AG04449 (cell line): ENCODE data around the gene KCNG3.

Experiments
- CTCF ChIA-PET: fragments of 350-600 bp; formaldehyde crosslinking; extraction: SDS; loops from one replicate; lab custom pipeline; 2021; ENCODE audit warnings: antibody characterized with exemption; lab: Yijun Ruan, JAX
- POLR2A ChIA-PET: fragments of 400-600, 350-600 bp; formaldehyde crosslinking; extraction: SDS; loops from one replicate; lab custom pipeline; 2020; ENCODE audit warnings: antibody characterized with exemption, inconsistent platforms; lab: Yijun Ruan, JAX
- DNase-seq: peaks from one replicate; pipeline ENCODE4 v3.0.0-alpha.2; 2010; ENCODE audit warnings: low read depth, low spot score
- H3K4me3 ChIP-seq: 2 replicates; pipeline ENCODE4 v1.5.1; 2011; ENCODE audit warnings: low read depth, mild to moderate bottlenecking, control low read depth, low read length
- CTCF ChIP-seq: IDR thresholded peaks from one replicate; pipeline ENCODE4 v1.5.1; 2011; ENCODE audit warnings: mild to moderate bottlenecking, moderate library complexity, low read length, control low read depth, inconsistent platforms; ENCODE audit not compliant: insufficient read depth; ENCODE audit errors: missing control alignments

KCNG3 gene

GRCh38 chr2:42493468-42494354 lies at the start of gene KCNG3:
KCNG3 (minus strand) TSS chr2:42493982; CDS start chr2:42493501, 481 bp downstream.
- TF ChIP-seq CTCF, result no peak
- ChIA-PET POLR2A (no interaction called here), CTCF (interaction anchor here (0.8 to 7.5 kb wide), 8 partner anchors 10 to 171 kb away, joined by 3 to 71 read pairs (median 3); no protein-coding TSS in a partner anchor)
- DNase-seq, result no peak
- H3K4me3 ChIP-seq, result peak within 1 kb of the TSS; percentile 50

DNA sequence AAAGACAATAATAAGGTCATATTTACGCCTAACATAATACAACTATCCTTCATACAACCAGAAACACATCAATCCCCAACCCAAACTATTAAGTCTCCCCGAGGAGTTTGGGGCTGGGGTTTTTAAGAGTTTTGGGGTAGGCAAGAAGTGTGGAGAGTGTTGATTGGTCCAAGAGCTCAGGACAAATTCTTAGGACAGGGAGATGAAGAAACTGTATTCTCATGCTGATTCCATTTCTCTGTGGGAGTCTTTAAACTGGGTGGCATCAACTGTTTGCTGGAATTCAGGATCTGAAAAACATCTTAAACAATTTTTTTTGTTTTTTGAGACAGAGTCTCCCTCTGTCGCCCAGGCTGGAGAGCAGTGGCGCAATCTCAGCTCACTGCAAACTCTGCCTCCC lies 49.1 kb upstream of the KCNG3 start:
- POLR2A ChIA-PET, result no interaction called here

GRCh38 chr2:42537493-42537892 lies 43.7 kb upstream of the KCNG3 start:
- DNase-seq, result no peak
- no peak for TF ChIP-seq CTCF
- H3K4me3 ChIP-seq, result no peak overlapping the region
- POLR2A ChIA-PET, result no interaction called here
- CTCF ChIA-PET, result interaction anchor here (0.6 to 1.6 kb wide), 4 partner anchors 9 to 275 kb away, joined by 3 to 4 read pairs (median 4); no protein-coding TSS in a partner anchor

More for the DNA sequence above, 49.1 kb upstream of the KCNG3 start:
- TF ChIP-seq CTCF, result no peak
- no peak overlapping the region for H3K4me3 ChIP-seq
- DNase-seq, result no peak
- CTCF ChIA-PET, result no interaction called here

- H3K4me3 ChIP-seq, result no peak overlapping the region
- ChIA-PET POLR2A (no interaction called here), CTCF (no interaction called here)
- TF ChIP-seq CTCF, result no peak
- DNase-seq, result no peak
These were observed 38.6 kb upstream of the KCNG3 start for GRCh38 chr2:42532397-42532796.

DNA sequence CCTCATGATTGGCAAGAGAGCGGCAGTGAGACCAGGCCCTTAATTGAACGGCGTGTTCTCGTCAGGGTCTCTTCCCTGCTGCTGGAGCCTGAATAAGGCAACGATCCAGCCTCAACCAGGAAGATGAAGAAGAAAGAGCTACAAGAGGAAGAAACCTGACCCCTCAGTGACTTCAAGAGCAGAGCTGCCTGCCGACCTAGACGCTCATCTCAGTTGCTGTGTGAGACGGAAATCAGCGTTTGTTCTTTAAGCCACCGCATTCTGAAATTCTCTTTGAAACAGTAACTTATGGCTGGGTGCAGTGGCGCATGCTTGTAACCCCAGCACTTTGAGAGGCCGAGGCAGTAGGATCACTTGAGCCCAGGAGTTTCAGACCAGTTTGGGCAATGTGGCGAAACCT lies 29.6 kb upstream of the KCNG3 start:
- ChIA-PET POLR2A (no interaction called here), CTCF (interaction anchor here (1.3 to 1.7 kb wide), 2 partner anchors 10 to 11 kb away, joined by 3 to 4 read pairs; no protein-coding TSS in a partner anchor)
- no peak for TF ChIP-seq CTCF
- DNase-seq, result no peak
- no peak overlapping the region for H3K4me3 ChIP-seq

GRCh38 chr2:42522035-42522434 lies 28.3 kb upstream of the KCNG3 start:
- ChIA-PET POLR2A (no interaction called here), CTCF (interaction anchor here (0.6 to 1.7 kb wide), 2 partner anchors 8 to 306 kb away, joined by 3 to 4 read pairs; no protein-coding TSS in a partner anchor)
- TF ChIP-seq CTCF, result no peak

More at GRCh38 chr2:42522035-42522434, 28.3 kb upstream of the KCNG3 start:
- DNase-seq, result no peak
- H3K4me3 ChIP-seq, result no peak overlapping the region
